Islet precursor cell (in vitro differentiated cells): ENCODE measurements around the gene APOA4.
A peak's percentile ranks its signal among the peaks of the same experiment; 100 is the strongest.
"Not testable (repeated sequence)": the region's sequence is repeated elsewhere in the genome, so short reads cannot be mapped to it uniquely, and the experiment has no call there.

Experiments
- DNase-seq: peaks from one replicate; pipeline ENCODE4 v3.0.0-alpha.2; 2018

The APOA4 gene

DNA sequence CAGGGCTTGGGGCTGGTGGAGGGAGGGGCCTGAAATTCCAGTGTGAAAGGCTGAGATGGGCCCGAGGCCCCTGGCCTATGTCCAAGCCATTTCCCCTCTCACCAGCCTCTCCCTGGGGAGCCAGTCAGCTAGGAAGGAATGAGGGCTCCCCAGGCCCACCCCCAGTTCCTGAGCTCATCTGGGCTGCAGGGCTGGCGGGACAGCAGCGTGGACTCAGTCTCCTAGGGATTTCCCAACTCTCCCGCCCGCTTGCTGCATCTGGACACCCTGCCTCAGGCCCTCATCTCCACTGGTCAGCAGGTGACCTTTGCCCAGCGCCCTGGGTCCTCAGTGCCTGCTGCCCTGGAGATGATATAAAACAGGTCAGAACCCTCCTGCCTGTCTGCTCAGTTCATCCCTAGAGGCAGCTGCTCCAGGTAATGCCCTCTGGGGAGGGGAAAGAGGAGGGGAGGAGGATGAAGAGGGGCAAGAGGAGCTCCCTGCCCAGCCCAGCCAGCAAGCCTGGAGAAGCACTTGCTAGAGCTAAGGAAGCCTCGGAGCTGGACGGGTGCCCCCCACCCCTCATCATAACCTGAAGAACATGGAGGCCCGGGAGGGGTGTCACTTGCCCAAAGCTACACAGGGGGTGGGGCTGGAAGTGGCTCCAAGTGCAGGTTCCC is 6.5 kb upstream of the APOA4 start, which contains the start of gene APOC3:
APOC3 (plus strand) TSS at position 383 of the 659 bp plus-strand sequence. CDS start 676 bp downstream, outside the sequence.
- no peak for DNase-seq

DNA sequence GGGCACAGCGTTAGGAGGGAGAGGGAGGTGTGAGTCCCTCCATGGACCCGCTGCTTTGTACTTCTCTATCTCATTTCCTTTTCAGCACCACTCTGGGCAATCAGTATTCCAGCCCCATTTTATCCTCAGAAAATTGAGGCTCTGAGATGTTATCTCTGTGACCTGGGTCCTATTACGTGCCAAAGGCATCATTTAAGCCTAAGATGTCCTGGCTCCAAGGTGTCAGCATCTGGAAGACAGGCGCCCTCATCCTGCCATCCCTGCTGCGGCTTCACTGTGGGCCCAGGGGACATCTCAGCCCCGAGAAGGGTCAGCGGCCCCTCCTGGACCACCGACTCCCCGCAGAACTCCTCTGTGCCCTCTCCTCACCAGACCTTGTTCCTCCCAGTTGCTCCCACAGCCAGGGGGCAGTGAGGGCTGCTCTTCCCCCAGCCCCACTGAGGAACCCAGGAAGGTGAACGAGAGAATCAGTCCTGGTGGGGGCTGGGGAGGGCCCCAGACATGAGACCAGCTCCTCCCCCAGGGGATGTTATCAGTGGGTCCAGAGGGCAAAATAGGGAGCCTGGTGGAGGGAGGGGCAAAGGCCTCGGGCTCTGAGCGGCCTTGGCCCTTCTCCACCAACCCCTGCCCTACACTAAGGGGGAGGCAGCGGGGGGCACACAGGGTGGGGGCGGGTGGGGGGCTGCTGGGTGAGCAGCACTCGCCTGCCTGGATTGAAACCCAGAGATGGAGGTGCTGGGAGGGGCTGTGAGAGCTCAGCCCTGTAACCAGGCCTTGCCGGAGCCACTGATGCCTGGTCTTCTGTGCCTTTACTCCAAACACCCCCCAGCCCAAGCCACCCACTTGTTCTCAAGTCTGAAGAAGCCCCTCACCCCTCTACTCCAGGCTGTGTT is 5.8 kb upstream of the APOA4 start:
- no peak for DNase-seq

DNA sequence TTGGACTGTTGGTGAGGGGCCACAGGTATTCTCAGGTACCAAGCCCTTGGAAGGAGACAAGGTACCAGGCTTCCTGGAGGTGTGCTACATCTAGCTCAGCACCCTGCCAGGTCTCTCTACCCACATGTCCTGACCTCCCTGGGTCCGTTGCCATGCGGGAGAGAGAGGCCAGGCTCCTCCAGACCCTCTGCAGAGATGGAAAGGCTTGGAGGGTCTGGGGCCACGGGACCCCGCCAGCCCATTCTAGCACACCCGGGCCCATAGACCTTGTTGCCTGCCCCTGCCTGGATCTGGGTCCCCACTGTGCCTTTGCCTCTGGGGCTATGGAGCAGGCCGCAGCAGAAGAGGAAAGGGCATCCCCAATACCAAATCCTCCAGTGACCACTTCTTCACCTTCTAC is 4.4 kb upstream of the APOA4 start:
- DNase-seq: no peak

- peak; percentile 68 for DNase-seq
These were observed 3.8 kb upstream of the APOA4 start for GRCh38 chr11:116826751-116827431.

- DNase-seq: no peak
These were observed 3.0 kb upstream of the APOA4 start for GRCh38 chr11:116825854-116826750.

- no peak for DNase-seq
These were observed 2.3 kb upstream of the APOA4 start for GRCh38 chr11:116825434-116825833.

- DNase-seq: peak; percentile 24
These were observed 529 bp downstream of the APOA4 start for GRCh38 chr11:116822575-116822974.

DNA sequence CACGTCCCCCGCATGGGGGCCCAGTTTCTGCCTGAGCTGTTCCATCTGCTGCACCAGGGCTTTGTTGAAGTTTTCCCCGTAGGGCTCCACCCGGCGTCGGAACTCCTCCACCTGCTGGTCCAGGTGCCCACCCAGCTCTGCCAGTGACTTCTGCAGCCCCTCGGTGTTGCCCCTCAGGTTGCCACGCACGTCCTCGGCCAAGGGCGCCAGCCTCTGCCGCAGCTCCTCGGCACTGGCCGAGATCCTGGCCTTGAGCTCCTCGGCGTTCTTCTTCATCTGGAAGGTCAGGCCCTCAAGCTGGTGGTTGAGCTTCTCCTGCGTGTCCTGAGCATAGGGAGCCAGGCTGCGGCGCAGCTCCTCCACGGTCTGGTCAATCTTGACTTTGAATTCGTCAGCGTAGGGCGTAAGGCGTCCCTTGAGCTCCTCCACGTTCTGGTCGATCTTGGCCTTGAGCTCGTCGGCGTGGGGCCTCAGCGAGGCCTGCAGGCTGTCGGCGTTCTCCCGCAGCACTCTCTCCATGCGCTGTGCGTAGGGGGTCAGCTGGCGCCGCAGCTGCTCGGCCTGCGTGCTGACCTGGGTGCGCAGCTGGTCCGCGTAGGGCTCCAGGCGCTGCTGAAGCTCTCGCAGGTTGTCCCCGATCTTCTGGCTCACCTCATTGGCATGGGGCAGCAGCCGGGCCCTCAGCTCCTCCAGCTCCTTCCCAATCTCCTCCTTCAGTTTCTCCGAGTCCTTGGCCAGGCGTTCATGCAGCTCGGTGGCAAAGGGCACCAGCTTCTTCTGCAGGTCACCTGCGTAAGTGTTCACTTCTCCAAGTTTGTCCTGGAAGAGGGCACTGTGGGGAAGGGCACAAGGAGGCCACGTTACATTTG is 1.8 kb downstream of the APOA4 start:
- peak; percentile 40 for DNase-seq

GRCh38 chr11:116819049-116819448 is 4.1 kb downstream of the APOA4 start:
- DNase-seq: no peak

- DNase-seq: no peak
These were observed 8.6 kb downstream of the APOA4 start for GRCh38 chr11:116814502-116814901.

- DNase-seq: no peak
These were observed 9.2 kb downstream of the APOA4 start for GRCh38 chr11:116813781-116814471.

GRCh38 chr11:116813170-116813569 is 9.9 kb downstream of the APOA4 start:
- no peak for DNase-seq

DNA sequence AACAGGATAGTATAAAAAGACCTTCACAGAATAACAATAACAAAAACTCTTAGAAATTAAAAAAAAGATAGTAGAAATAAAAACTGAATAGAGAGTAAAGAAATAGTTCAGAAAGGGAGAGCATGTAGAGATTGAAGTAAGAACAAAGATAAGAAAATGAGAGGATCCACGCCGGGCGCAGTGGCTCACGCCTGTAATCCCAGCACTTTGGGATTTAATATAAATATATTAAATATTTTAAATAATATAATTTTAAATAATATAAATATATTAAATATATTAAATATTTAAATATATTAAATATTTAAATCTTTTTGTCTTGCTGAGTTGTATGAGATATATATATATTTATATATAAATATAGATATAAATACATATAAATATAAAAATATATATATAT is 11.0 kb downstream of the APOA4 start:
- DNase-seq: no peak

DNA sequence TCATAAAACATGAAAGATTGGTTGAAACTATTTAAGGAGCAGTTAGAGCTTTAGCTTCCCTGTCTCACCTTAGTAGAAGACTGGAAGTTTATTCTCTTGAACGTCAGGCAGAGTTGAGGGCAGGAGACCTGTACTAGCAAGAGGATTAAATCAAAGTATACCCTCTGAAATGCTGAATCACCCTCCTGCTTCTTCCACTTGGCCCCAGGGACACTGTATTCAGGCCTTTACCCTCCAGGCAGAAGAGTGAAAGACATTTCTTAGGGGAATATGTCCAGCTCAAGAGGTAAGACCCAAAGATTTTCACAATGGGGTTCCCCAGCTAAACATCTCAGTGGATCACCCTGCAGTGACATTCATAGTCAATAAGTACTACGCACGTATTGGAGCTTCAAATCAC is 11.9 kb downstream of the APOA4 start:
- DNase-seq: no peak

DNA sequence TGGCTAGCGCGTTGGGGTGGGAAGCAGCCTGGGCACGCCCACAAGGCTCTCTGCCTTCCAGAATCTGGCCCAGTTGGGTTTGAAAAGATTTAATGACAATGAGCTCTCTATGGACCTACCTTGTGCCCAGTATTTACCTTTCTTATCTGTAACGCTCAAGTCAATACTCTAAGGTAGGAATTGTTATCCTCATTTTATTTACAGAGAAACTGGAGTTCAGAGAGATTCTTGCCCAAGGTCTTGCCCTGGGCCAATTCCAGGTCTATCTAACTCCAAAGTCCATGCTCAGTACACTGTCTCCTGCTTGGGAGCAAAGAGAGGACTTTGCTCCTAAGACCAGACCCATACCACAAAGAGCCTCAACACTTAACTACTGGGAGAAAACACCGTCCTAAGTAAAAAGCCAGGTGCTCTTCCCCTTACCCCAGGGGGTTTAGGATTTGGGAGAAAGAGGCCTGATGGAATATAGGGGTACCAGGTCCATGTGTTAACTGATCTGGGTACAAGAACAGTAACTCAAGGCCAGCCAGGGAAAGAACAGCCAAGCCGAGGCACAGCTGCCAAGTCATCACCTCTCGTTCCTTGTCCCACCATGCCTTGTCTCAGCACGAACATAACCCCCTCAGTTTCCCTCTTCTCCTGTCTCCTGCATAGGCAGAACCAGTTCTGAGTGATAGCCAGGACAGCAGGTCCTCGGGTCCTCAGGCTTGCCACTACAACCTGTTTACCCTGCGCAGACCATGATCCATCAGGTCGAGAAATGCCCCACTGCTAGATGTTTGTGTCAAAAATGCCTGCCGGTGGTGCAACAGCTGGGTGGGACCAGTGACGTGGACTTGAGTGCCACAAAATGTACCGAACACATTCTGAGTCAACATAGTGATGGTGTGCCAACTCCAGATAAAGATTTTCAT is 14.6 kb downstream of the APOA4 start:
- DNase-seq: no peak

DNA sequence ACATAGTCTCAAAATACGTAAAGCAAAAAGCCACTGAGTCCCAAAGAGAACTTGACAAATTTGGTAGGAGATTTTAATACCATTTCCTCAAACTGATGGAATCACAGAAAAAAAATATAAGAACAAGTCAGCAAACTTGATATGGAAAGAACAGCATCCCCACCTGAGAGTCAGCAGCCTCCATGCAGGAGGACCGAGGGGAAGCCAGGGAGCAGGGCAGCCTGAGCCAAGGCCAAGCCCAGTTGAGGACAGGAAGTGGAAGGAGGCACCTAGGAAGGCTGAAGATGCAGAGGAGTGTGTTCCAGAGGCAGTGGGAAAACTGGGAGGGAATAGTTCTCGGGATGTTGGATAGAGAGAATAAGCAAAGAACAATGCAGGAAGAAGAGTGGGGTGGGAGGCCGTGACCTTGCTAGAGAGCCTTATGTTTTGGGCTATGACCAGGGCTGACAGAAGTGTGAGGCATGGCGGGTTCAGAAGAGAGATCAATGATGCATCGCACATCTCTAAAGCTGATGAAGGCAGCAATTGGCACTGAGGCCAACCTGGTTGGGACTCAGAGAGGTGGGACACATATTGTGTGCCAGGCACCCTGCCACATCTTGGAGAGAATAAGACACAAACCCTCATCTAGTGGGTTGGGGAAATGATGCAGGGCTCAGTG is 15.4 kb downstream of the APOA4 start:
- DNase-seq: no peak

DNA sequence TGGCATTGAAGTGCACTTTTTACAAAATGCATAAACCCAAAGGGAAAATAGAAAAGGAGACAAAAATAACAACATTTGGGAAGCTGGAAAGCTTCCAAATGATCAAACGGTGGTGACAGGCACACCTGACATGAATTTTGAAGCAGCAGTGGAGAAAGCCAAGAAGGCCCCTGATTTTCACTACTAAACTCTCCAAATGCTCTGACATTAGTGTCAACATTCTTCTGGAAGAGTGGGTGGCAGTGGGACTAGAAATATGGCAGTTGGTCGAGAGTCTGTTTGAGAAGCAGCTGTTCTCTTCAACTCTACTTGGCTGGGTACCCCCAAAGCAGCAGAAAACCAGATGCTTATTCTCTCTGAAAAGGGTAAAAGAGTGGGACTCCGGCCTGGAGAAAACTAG is 19.1 kb downstream of the APOA4 start:
- no peak for DNase-seq

DNA sequence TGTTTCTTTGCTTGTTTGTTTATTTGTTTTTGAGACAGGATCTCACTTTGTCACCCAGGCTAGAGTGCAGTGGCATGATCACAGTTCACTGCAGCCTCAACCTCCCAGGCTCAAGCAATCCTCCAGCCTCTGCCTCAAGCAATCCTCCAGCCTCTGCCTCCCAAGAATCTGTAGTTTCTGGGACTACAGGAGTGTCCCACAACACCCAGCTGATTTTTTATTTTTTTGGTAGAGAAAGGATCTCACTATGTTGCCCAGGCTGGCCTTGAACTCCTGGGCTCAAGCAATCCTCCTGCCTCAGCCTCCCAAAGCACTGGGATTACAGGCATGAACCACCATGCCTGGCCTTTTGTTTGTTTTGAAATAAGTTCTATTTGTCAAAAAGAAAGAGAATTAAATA is 21.4 kb downstream of the APOA4 start:
- DNase-seq: not testable (repeated sequence)

DNA sequence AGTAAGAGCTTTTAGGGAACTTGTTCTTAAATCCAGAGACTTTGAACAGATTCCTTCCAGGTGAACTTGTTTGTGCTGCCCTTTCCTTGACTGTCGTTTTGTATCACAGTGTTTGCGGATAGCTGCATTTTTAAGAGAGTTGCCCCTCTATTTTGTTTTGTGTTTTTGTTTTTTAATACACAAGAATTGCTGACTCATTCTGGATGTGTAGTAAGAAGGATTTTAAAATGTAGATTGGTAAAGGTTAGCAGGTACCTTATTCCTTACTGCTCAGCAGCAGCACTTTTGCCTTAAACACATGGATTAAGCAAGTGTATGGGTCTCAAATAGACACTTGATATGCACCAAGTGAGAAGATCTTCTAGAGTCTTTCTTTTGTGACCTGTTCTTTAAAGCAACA is 22.5 kb downstream of the APOA4 start:
- DNase-seq: no peak
